WTC11 (cell line): ENCODE measurements around the gene BORCS6. TPM values are rescaled to one million over a fixed set of nuclear protein-coding genes. Genes with fewer than 3 reads are reported as not detected.
A peak's percentile ranks its signal among the peaks of the same experiment; 100 is the strongest.

Experiments
- ATF1 ChIP-seq: sonication (generic); formaldehyde crosslinking; IDR thresholded peaks from 2 replicates; pipeline ENCODE4 v1.8.1; 2023; ENCODE audit warnings: mild to moderate bottlenecking, moderate library complexity, missing genetic modification reagents
- ATF2 ChIP-seq: sonication (generic); formaldehyde crosslinking; IDR thresholded peaks from 2 replicates; pipeline ENCODE4 v1.8.1; 2022; ENCODE audit warnings: low read depth, missing genetic modification reagents, borderline replicate concordance
- ATF3 ChIP-seq: sonication (generic); formaldehyde crosslinking; conservative IDR thresholded peaks from 2 replicates; pipeline ENCODE4 v1.8.1; 2022; ENCODE audit warnings: mild to moderate bottlenecking, missing genetic modification reagents
- CREM ChIP-seq: sonication (generic); formaldehyde crosslinking; IDR thresholded peaks from 2 replicates; pipeline ENCODE4 v1.8.1; 2022; ENCODE audit warnings: mild to moderate bottlenecking, missing genetic modification reagents, moderate library complexity
- CTCF ChIP-seq: fragments of 200-600 bp; IDR thresholded peaks from 2 replicates; pipeline ENCODE4 v1.8.0; 2022; ENCODE audit warnings: antibody characterized with exemption
- ELF4 ChIP-seq: sonication (generic); formaldehyde crosslinking; IDR thresholded peaks from 2 replicates; pipeline ENCODE4 v1.8.1; 2022; ENCODE audit warnings: low read depth, mild to moderate bottlenecking, moderate library complexity, missing genetic modification reagents
- FOXJ3 ChIP-seq: sonication (generic); formaldehyde crosslinking; IDR thresholded peaks from 2 replicates; pipeline ENCODE4 v1.9.0; 2021; ENCODE audit warnings: missing genetic modification reagents, mild to moderate bottlenecking, borderline replicate concordance
- FOXK1 ChIP-seq: sonication (generic); formaldehyde crosslinking; IDR thresholded peaks from 2 replicates; pipeline ENCODE4 v1.8.0; 2022; ENCODE audit warnings: mild to moderate bottlenecking, moderate library complexity, missing genetic modification reagents
- GABPB1 ChIP-seq: sonication (generic); formaldehyde crosslinking; IDR thresholded peaks from 2 replicates; pipeline ENCODE4 v1.8.1; 2023; ENCODE audit warnings: mild to moderate bottlenecking, missing genetic modification reagents
- HMGA2 ChIP-seq: fragments of 250-450 bp; sonication (Bioruptor Pico); IDR thresholded peaks from 2 replicates; pipeline ENCODE4 v1.4.0; 2021; ENCODE audit warnings: mild to moderate bottlenecking, moderate library complexity
- IRF2 ChIP-seq: sonication (generic); formaldehyde crosslinking; IDR thresholded peaks from 2 replicates; pipeline ENCODE4 v1.8.0; 2022; ENCODE audit warnings: low read depth, missing genetic modification reagents, borderline replicate concordance
- JAZF1 ChIP-seq: fragments of 250-450 bp; sonication (Bioruptor Pico); IDR thresholded peaks from 2 replicates; pipeline ENCODE4 v1.9.0; 2021; ENCODE audit warnings: moderate library complexity, mild to moderate bottlenecking, inconsistent platforms
- KAT7 ChIP-seq: sonication (generic); formaldehyde crosslinking; IDR thresholded peaks from 2 replicates; pipeline ENCODE4 v1.8.1; 2023; ENCODE audit warnings: missing genetic modification reagents, mild to moderate bottlenecking, borderline replicate concordance
- MXD4 ChIP-seq: fragments of 250-450 bp; sonication (Bioruptor Pico); IDR thresholded peaks from 2 replicates; pipeline ENCODE4 v1.8.0; 2021; ENCODE audit warnings: mild to moderate bottlenecking, moderate library complexity, borderline replicate concordance
- NFYB ChIP-seq: sonication (generic); formaldehyde crosslinking; conservative IDR thresholded peaks from 2 replicates; pipeline ENCODE4 v1.8.0; 2022; ENCODE audit warnings: low read depth, missing genetic modification reagents
- NR2C2 ChIP-seq: sonication (generic); formaldehyde crosslinking; IDR thresholded peaks from 2 replicates; pipeline ENCODE4 v1.8.0; 2022; ENCODE audit warnings: mild to moderate bottlenecking, missing genetic modification reagents
- PRRX2 ChIP-seq: fragments of 250-450 bp; sonication (Bioruptor Pico); IDR thresholded peaks from 2 replicates; pipeline ENCODE4 v1.8.0; 2021; ENCODE audit warnings: mild to moderate bottlenecking
- RELA ChIP-seq: sonication (generic); formaldehyde crosslinking; IDR thresholded peaks from 2 replicates; pipeline ENCODE4 v1.8.1; 2022; ENCODE audit warnings: missing genetic modification reagents, mild to moderate bottlenecking, borderline replicate concordance
- SMAD3 ChIP-seq: sonication (generic); formaldehyde crosslinking; IDR thresholded peaks from 2 replicates; pipeline ENCODE4 v1.8.0; 2022; ENCODE audit warnings: missing genetic modification reagents, mild to moderate bottlenecking, borderline replicate concordance
- SMAD4 ChIP-seq: sonication (generic); formaldehyde crosslinking; IDR thresholded peaks from 2 replicates; pipeline ENCODE4 v1.8.0; 2022; ENCODE audit warnings: mild to moderate bottlenecking, missing genetic modification reagents
- STAT6 ChIP-seq: sonication (generic); formaldehyde crosslinking; conservative IDR thresholded peaks from 2 replicates; pipeline ENCODE4 v1.8.1; 2023; ENCODE audit warnings: mild to moderate bottlenecking, low read depth, missing genetic modification reagents, moderate library complexity
- TEAD4 ChIP-seq: sonication (generic); formaldehyde crosslinking; IDR thresholded peaks from 2 replicates; pipeline ENCODE4 v1.8.0; 2022; ENCODE audit warnings: mild to moderate bottlenecking, missing genetic modification reagents
- TP53 ChIP-seq: sonication (generic); formaldehyde crosslinking; IDR thresholded peaks from 2 replicates; pipeline ENCODE4 v1.8.1; 2023; ENCODE audit warnings: mild to moderate bottlenecking, missing genetic modification reagents
- ZMAT4 ChIP-seq: fragments of 250-450 bp; sonication (Bioruptor Pico); IDR thresholded peaks from 2 replicates; pipeline ENCODE4 v1.9.0; 2021; ENCODE audit warnings: mild to moderate bottlenecking
- ZNF423 ChIP-seq: fragments of 250-450 bp; sonication (Bioruptor Pico); IDR thresholded peaks from 2 replicates; pipeline ENCODE4 v2.1.2; 2022; ENCODE audit warnings: mild to moderate bottlenecking, moderate library complexity
- ZNF425 ChIP-seq: fragments of 250-450 bp; sonication (Bioruptor Pico); conservative IDR thresholded peaks from 2 replicates; pipeline ENCODE4 v1.9.0; 2021; ENCODE audit warnings: mild to moderate bottlenecking
- ZNF532 ChIP-seq: fragments of 250-450 bp; sonication (Bioruptor Pico); IDR thresholded peaks from 2 replicates; pipeline ENCODE4 v1.9.0; 2021; ENCODE audit warnings: mild to moderate bottlenecking, borderline replicate concordance
- total RNA-seq: library from RNA; stranded (reverse); gene quantifications from 3 replicates; pipeline ENCODE4 v1.2.3, GENCODE V29; 2021

BORCS6 gene
- total RNA-seq, 1 experiment from 2014 or later, result 5.6 TPM

- TF ChIP-seq NFYB (CRISPR knock-in tag) (peak; percentile 82), IRF2 (CRISPR knock-in tag) (no peak), ELF4 (CRISPR knock-in tag) (no peak), ATF3 (no peak), ATF1 (CRISPR knock-in tag) (no peak), ZMAT4 (CRISPR knock-in tag) (no peak), ATF2 (CRISPR knock-in tag) (no peak), CREM (no peak), GABPB1 (CRISPR knock-in tag) (peak; percentile 69), ZNF425 (no peak), ZNF532 (CRISPR knock-in tag) (no peak), MXD4 (CRISPR knock-in tag) (no peak), JAZF1 (CRISPR knock-in tag) (no peak), SMAD3 (CRISPR knock-in tag) (no peak), PRRX2 (no peak), KAT7 (0 out of 2 replicates have a peak, but pooled peaks have one; percentile 55), TEAD4 (CRISPR knock-in tag) (no peak), STAT6 (CRISPR knock-in tag) (no peak), FOXK1 (peak; percentile 73), ZNF423 (CRISPR knock-in tag) (no peak), SMAD4 (no peak), NR2C2 (CRISPR knock-in tag) (no peak), HMGA2 (CRISPR knock-in tag) (no peak), FOXJ3 (CRISPR knock-in tag) (no peak), RELA (CRISPR knock-in tag) (no peak), CTCF (no peak), TP53 (CRISPR knock-in tag) (no peak; the same call in 1 of the 2 replicates)
These were observed 37.7 kb downstream of the BORCS6 start, which contains the start of gene PER1 (continued) for GRCh38 chr17:8152112-8152775.
